ENCODE results near the gene DLX2.

DLX2 gene

GRCh38 chr2:172100080-172100934 is 2.4 kb downstream of the DLX2 start:
- no peak for TF ChIP-seq CTCF (conservative IDR thresholded peaks at IDR 0.05)
- H3K27ac ChIP-seq: no peak overlapping the region; the same call in 1 of the 2 replicates

- no peak for TF ChIP-seq CTCF (conservative IDR thresholded peaks at IDR 0.05)
- peak overlapping the region; percentile 89 for H3K27ac ChIP-seq
These were observed 3.1 kb downstream of the DLX2 start for GRCh38 chr2:172099472-172100079.

GRCh38 chr2:172098650-172099471 is 3.8 kb downstream of the DLX2 start:
- H3K27ac ChIP-seq: peak overlapping the region; percentile 89
- no peak for TF ChIP-seq CTCF (conservative IDR thresholded peaks at IDR 0.05)

GRCh38 chr2:172098287-172098649 is 4.4 kb downstream of the DLX2 start:
- peak overlapping the region; percentile 89 for H3K27ac ChIP-seq
- no peak for TF ChIP-seq CTCF (conservative IDR thresholded peaks at IDR 0.05)

- no peak for TF ChIP-seq CTCF (conservative IDR thresholded peaks at IDR 0.05)
- H3K27ac ChIP-seq: peak overlapping the region; percentile 89
These were observed 5.1 kb downstream of the DLX2 start for GRCh38 chr2:172097557-172098131.

GRCh38 chr2:172096626-172097547 is 5.8 kb downstream of the DLX2 start:
- peak overlapping the region; percentile 89 for H3K27ac ChIP-seq

More at GRCh38 chr2:172096626-172097547, 5.8 kb downstream of the DLX2 start:
- no peak for TF ChIP-seq CTCF (conservative IDR thresholded peaks at IDR 0.05)
